CD8-positive, alpha-beta memory T cell (primary cell): ENCODE measurements around the gene FUT7. TPM values are rescaled to one million over a fixed set of nuclear protein-coding genes. Genes with fewer than 3 reads are reported as not detected.

Source experiments
- CTCF ChIA-PET: fragments of 350-600 bp; sonication (Branson Sonifier 250); formaldehyde crosslinking; loops from one replicate; lab custom pipeline; 2021; ENCODE audit warnings: antibody characterized with exemption; lab: Charles Lee
- POLR2A ChIA-PET: fragments of 350-600 bp; sonication (Branson Sonifier 250); formaldehyde crosslinking; loops from one replicate; lab custom pipeline; 2021; ENCODE audit warnings: antibody characterized with exemption; lab: Charles Lee
- DNase-seq, 5 donors: peaks; one replicate each; pipeline versions ENCODE4 v3.0.0 to v3.0.0-alpha.2; 2020 to 2022; ENCODE audit warnings: mixed read lengths in 1 of 5
- H3K27ac ChIP-seq: one replicate; pipeline ENCODE4 v1.7.0; 2013; ENCODE audit warnings: low read depth, mild to moderate bottlenecking, low read length, moderate library complexity
- H3K27me3 ChIP-seq: 2 replicates; pipeline ENCODE4 v1.7.0; 2013; ENCODE audit warnings: low read length, mild to moderate bottlenecking; ENCODE audit not compliant: insufficient read depth, poor library complexity, severe bottlenecking
- H3K36me3 ChIP-seq: 2 replicates; pipeline ENCODE4 v1.7.0; 2013; ENCODE audit warnings: mild to moderate bottlenecking, low read length, moderate library complexity; ENCODE audit not compliant: insufficient read depth
- H3K4me1 ChIP-seq: 2 replicates; pipeline ENCODE4 v1.7.0; 2013; ENCODE audit warnings: mild to moderate bottlenecking, low read length, moderate library complexity; ENCODE audit not compliant: insufficient read depth
- H3K4me3 ChIP-seq: 2 replicates; pipeline ENCODE4 v1.7.0; 2013; ENCODE audit warnings: mild to moderate bottlenecking, low read length
- H3K9me3 ChIP-seq: 2 replicates; pipeline ENCODE4 v1.7.0; 2013; ENCODE audit warnings: mild to moderate bottlenecking, low read length
- H3K27ac Mint-ChIP-seq, 8 donors: one replicate each; pipeline ENCODE4 v1.8.0; 2020 to 2021; ENCODE audit warnings: mixed read lengths in 8 of 8, mild to moderate bottlenecking in 6 of 8, inconsistent platforms in 3 of 8, moderate library complexity in 3 of 8
- H3K27me3 Mint-ChIP-seq, 2 donors: one replicate each; pipeline ENCODE4 v1.8.0; 2020 to 2021; ENCODE audit warnings: mixed read lengths in 2 of 2, mild to moderate bottlenecking in 1 of 2, moderate library complexity in 1 of 2
- H3K36me3 Mint-ChIP-seq, 3 donors: one replicate each; pipeline ENCODE4 v1.8.0; 2020 to 2021; ENCODE audit warnings: mixed read lengths in 3 of 3, inconsistent platforms in 1 of 3, mild to moderate bottlenecking in 1 of 3
- H3K4me1 Mint-ChIP-seq, 3 donors: one replicate each; pipeline ENCODE4 v1.8.0; 2020 to 2021; ENCODE audit warnings: mixed read lengths in 3 of 3, inconsistent platforms in 1 of 3, mild to moderate bottlenecking in 1 of 3
- H3K4me3 Mint-ChIP-seq, 7 donors: one replicate each; pipeline ENCODE4 v1.8.0; 2020 to 2021; ENCODE audit warnings: mixed read lengths in 7 of 7, mild to moderate bottlenecking in 6 of 7, moderate library complexity in 4 of 7, inconsistent platforms in 2 of 7
- H3K9me3 Mint-ChIP-seq, 5 donors: one replicate each; pipeline ENCODE4 v1.8.0; 2020 to 2022; ENCODE audit warnings: mixed read lengths in 5 of 5, mild to moderate bottlenecking in 3 of 5, moderate library complexity in 2 of 5, inconsistent platforms in 1 of 5
- polyA plus RNA-seq: library from polyadenylated mRNA; unstranded; fragments of 300-500 nt; fragmentation: Illumina TruSeq; gene quantifications from one replicate; pipeline ENCODE4 v1.2.3, GENCODE V29; 2021
- total RNA-seq, 2 experiments: library from RNA; stranded (reverse); gene quantifications; one replicate each; pipeline ENCODE4 v1.2.3, GENCODE V29; 2021

The FUT7 gene
- total and polyA plus RNA-seq, 3 experiments from 2014 or later = 0.57 to 28.7 (median 0.82) TPM

DNA sequence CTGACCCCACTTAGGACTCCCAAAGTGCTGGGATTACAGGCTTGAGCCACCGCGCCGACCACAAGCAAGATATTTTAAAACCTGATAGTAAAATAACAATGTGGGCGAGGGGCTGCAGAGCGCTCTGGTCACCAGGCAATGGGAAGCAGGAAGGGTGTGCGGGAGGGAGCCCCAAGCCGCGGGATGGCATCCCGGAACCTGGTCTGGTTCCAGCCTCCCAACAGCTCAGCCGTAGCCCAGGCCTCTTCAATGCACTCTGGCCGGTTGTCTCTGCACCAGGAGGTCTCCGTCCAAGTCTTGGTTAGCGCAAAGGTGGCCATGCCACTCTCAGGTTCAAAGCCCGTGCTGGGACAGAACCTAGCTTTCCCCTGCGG is 44.7 kb upstream of the FUT7 start:
- Mint-ChIP-seq H3K27ac (peak overlapping the region in 3 of 8 donors; percentile 22 to 79 (median 52)), H3K4me1 (peaks cover 0 to 5% (median 2%) of the 10 kb centered on the region in 3 donors), H3K9me3 (no peaks in the 10 kb centered on the region), H3K4me3 (peak overlapping the region; percentile 50 to 77 (median 69)), H3K36me3 (peaks cover 0 to 9% (median 0%) of the 10 kb centered on the region in 3 donors), H3K27me3 (no peaks in the 10 kb centered on the region)
- Histone ChIP-seq H3K4me1 (peaks cover 7% of the 10 kb centered on the region), H3K9me3 (no peaks in the 10 kb centered on the region), H3K27me3 (no peaks in the 10 kb centered on the region), H3K36me3 (peaks cover 3% of the 10 kb centered on the region), H3K4me3 (no peak overlapping the region), H3K27ac (no peak overlapping the region)
- DNase-seq = no peak
- CTCF ChIA-PET = interaction anchor here (0.9 to 2.7 kb wide), 4 partner anchors 9 to 164 kb away, joined by 4 to 13 read pairs (median 10); partner anchors contain the start of genes MAN1B1, NPDC1 and TUBB4B
- POLR2A ChIA-PET = interaction anchor here (1.6 to 2.6 kb wide), 2 partner anchors 10 to 19 kb away, joined by 3 to 14 read pairs; partner anchors contain the start of gene MAN1B1

DNA sequence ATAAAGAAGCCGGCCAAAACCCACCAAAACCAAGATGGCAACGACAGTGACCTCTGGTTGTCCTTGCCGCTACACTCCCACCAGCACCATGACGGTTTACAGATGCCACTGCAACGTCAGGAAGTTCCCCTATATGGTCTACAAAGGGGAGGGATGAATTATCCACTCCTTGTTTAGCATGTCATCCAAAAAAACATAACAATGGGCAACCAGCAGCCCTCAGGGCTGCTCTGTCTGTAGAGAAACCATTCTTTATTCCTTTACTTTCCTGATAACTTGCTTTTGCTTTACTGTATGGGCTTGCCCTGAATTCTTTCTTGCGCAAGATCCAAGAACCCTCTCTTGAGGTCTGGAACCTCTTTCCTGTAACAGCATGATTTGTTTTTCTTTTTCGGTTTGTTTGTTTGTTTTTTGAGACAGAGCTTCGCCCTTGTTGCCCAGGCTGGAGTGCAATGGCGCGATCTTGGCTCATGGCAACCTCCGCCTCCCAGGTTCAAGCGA is 43.4 kb upstream of the FUT7 start:
- Mint-ChIP-seq H3K27ac (peak overlapping the region in 3 of 8 donors; percentile 22 to 67 (median 23)), H3K9me3 (no peaks in the 10 kb centered on the region), H3K27me3 (no peaks in the 10 kb centered on the region), H3K36me3 (peaks cover 0 to 6% (median 0%) of the 10 kb centered on the region in 3 donors), H3K4me3 (peak overlapping the region in 4 of 7 donors; percentile 3 to 77 (median 26)), H3K4me1 (peaks cover 0 to 15% (median 9%) of the 10 kb centered on the region in 3 donors)
- peaks cover 14% of the 10 kb centered on the region for H3K4me1 ChIP-seq
- peaks cover 3% of the 10 kb centered on the region for H3K36me3 ChIP-seq
- DNase-seq = no peak
- POLR2A ChIA-PET = no interaction called here
- H3K27ac ChIP-seq = no peak overlapping the region
- no peaks in the 10 kb centered on the region for H3K9me3 ChIP-seq
- CTCF ChIA-PET = interaction anchor here (2.7 kb wide), 1 partner anchor 11 kb away, joined by 11 read pairs; the partner anchor contains the start of gene MAN1B1
- no peak overlapping the region for H3K4me3 ChIP-seq
- no peaks in the 10 kb centered on the region for H3K27me3 ChIP-seq

DNA sequence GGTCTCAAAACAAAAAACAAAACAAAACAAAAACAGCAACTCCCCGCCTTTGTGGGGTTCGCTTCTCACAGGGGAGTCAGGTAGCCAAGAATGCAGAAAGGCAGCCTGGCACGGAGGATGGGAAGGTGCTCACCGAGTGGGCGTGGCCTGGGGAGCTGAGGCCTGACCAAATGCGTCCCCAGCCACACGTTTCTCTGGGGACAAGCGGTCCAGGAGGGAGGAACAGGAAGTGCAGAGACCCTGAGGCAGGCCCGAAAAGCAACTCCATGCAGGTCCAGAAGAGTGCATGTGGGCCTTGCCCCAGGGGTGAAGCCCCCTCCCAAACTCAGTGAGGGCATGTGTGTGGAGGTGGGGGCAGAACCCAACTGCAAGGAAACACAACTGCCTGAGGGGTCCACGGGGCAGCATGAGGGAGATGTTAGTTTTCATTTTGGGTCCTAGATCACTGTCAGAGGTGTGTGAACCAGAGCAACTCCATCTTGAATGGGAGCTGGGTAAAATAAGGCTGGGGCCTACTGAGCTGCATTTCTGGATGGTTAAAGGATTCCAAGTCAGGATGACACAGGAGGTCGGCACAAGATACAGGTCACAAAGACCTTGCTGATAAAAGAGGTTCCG is 42.9 kb upstream of the FUT7 start:
- Mint-ChIP-seq H3K36me3 (peaks cover 0 to 3% (median 0%) of the 10 kb centered on the region in 3 donors), H3K9me3 (no peaks in the 10 kb centered on the region), H3K4me3 (peak overlapping the region in 4 of 7 donors; percentile 15 to 77 (median 44)), H3K27me3 (no peaks in the 10 kb centered on the region), H3K4me1 (peaks cover 0 to 13% (median 7%) of the 10 kb centered on the region in 3 donors), H3K27ac (peak overlapping the region in 2 of 8 donors; percentile 55 to 67)
- Histone ChIP-seq H3K36me3 (peaks cover under 1% of the 10 kb centered on the region), H3K4me1 (peaks cover 14% of the 10 kb centered on the region), H3K27me3 (no peaks in the 10 kb centered on the region), H3K27ac (no peak overlapping the region), H3K4me3 (no peak overlapping the region), H3K9me3 (no peaks in the 10 kb centered on the region)
- ChIA-PET CTCF (interaction anchor here (2.7 kb wide), 1 partner anchor 11 kb away, joined by 11 read pairs; the partner anchor contains the start of gene MAN1B1), POLR2A (no interaction called here)
- DNase-seq = no peak

DNA sequence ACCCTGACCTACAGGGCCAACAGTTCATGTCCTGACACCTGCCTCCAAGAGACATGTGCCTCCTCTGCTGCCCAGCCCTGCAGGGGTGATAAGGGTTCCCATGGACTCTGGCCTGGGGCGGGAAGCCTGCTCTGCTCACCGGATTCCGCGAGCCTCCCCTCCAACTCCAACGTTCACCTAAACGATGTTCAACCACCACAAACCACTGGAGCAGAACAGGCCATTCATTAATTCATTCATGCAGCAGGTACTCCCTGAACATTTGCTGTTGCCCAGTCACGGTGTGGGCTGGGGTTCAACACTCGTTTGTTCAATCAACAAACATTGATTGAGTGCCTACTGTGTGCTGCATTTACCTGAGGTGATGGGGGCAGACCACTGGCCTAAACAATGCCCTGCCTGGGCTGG is 42.1 kb upstream of the FUT7 start:
- POLR2A ChIA-PET = no interaction called here
- Mint-ChIP-seq H3K9me3 (no peaks in the 10 kb centered on the region), H3K27ac (peak overlapping the region in 2 of 8 donors; percentile 26 to 81), H3K4me3 (peak overlapping the region in 1 of 7 donors; percentile 8), H3K27me3 (no peaks in the 10 kb centered on the region), H3K4me1 (peaks cover 0 to 13% (median 7%) of the 10 kb centered on the region in 3 donors), H3K36me3 (no peaks in the 10 kb centered on the region)
- H3K9me3 ChIP-seq = no peaks in the 10 kb centered on the region
- no peaks in the 10 kb centered on the region for H3K36me3 ChIP-seq
- peaks cover 21% of the 10 kb centered on the region for H3K4me1 ChIP-seq
- no peak overlapping the region for H3K27ac ChIP-seq
- no peaks in the 10 kb centered on the region for H3K27me3 ChIP-seq
- no peak for DNase-seq
- H3K4me3 ChIP-seq = no peak overlapping the region
- CTCF ChIA-PET = interaction anchor here (2.8 kb wide), 1 partner anchor 12 kb away, joined by 9 read pairs; the partner anchor contains the start of gene MAN1B1

GRCh38 chr9:137071282-137071681 is 39.4 kb upstream of the FUT7 start:
- no peaks in the 10 kb centered on the region for H3K9me3 Mint-ChIP-seq
- Histone ChIP-seq H3K36me3 (no peaks in the 10 kb centered on the region), H3K27me3 (no peaks in the 10 kb centered on the region), H3K4me3 (peak overlapping the region; percentile 39), H3K4me1 (peaks cover 14% of the 10 kb centered on the region), H3K9me3 (no peaks in the 10 kb centered on the region), H3K27ac (peak overlapping the region; percentile 65)
- ChIA-PET CTCF (interaction anchor here (1.0 to 2.8 kb wide), 8 partner anchors 13 to 156 kb away, joined by 3 to 15 read pairs (median 6); partner anchors contain the start of genes MAN1B1 and RNF224), POLR2A (interaction anchor here (1.1 to 3.1 kb wide), 3 partner anchors 15 to 170 kb away, joined by 3 to 29 read pairs (median 4); partner anchors contain the start of genes MAN1B1 and TUBB4B)
- peaks cover 6 to 19% (median 12%) of the 10 kb centered on the region in 3 donors for H3K4me1 Mint-ChIP-seq
- no peaks in the 10 kb centered on the region for H3K36me3 Mint-ChIP-seq
- peaks cover 3 to 4% of the 10 kb centered on the region in 2 donors for H3K27me3 Mint-ChIP-seq
- H3K27ac Mint-ChIP-seq = peak overlapping the region in 4 of 8 donors; percentile 28 to 89 (median 75)
- peak overlapping the region; percentile 66 to 88 (median 76) for H3K4me3 Mint-ChIP-seq
- no peak for DNase-seq

DNA sequence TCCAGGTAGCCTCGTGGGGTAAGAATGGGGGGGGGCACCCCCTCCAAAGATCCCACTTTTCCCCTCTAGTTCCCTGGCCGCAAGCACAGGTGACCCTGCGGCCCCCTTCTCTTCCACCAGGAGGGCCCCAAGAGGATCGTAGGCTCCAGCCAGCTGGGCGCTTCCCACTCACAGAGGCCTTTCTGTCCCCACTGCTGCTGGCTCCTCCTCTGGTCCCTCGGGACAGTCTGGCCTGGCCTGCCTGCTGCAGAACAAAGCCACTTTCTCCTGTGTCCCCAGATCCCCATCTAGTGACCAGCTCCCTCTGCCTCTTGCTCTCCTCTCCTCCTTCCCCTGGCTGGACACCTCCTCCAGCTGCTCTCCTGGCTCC is 39.0 kb upstream of the FUT7 start:
- ChIA-PET POLR2A (interaction anchor here (0.6 to 3.1 kb wide), 5 partner anchors 15 to 221 kb away, joined by 3 to 29 read pairs (median 4); partner anchors contain the start of genes MAN1B1 and TUBB4B), CTCF (interaction anchor here (0.7 to 8.6 kb wide), 10 partner anchors 8 to 57 kb away, joined by 3 to 87 read pairs (median 8); partner anchors contain the start of genes MAN1B1 and NPDC1)
- Mint-ChIP-seq H3K9me3 (no peaks in the 10 kb centered on the region), H3K4me1 (peaks cover 6 to 19% (median 12%) of the 10 kb centered on the region in 3 donors), H3K27me3 (peaks cover 3 to 4% of the 10 kb centered on the region in 2 donors), H3K36me3 (no peaks in the 10 kb centered on the region), H3K4me3 (peak overlapping the region; percentile 66 to 88 (median 77)), H3K27ac (peak overlapping the region in 6 of 8 donors; percentile 43 to 89 (median 75))
- no peaks in the 10 kb centered on the region for H3K27me3 ChIP-seq
- H3K9me3 ChIP-seq = no peaks in the 10 kb centered on the region
- H3K4me1 ChIP-seq = peaks cover 14% of the 10 kb centered on the region
- peak overlapping the region; percentile 39 for H3K4me3 ChIP-seq
- H3K27ac ChIP-seq = peak overlapping the region; percentile 65
- no peak for DNase-seq
- H3K36me3 ChIP-seq = no peaks in the 10 kb centered on the region

GRCh38 chr9:137070201-137070905 is 38.5 kb upstream of the FUT7 start, which contains the start of gene SAPCD2:
Gene SAPCD2, minus strand, starts transcription at chr9:137070557. Its CDS starts 97 bp downstream, at chr9:137070460.
- ChIA-PET CTCF (interaction anchor here (0.7 to 8.6 kb wide), 13 partner anchors 9 to 282 kb away, joined by 3 to 87 read pairs (median 6); partner anchors contain the start of genes MAN1B1 and NPDC1), POLR2A (interaction anchor here (0.6 to 3.1 kb wide), 10 partner anchors 16 to 263 kb away, joined by 3 to 29 read pairs (median 4); partner anchors contain the start of genes MAN1B1, RABL6 and TUBB4B)
- H3K9me3 ChIP-seq = no peaks in the 10 kb centered on the region
- peak within 1 kb of the TSS; percentile 66 to 88 (median 77) for H3K4me3 Mint-ChIP-seq
- peaks cover 6 to 19% (median 12%) of the 10 kb centered on the region in 3 donors for H3K4me1 Mint-ChIP-seq
- no peaks in the 10 kb centered on the region for H3K27me3 ChIP-seq
- H3K36me3 ChIP-seq = no peaks in the 10 kb centered on the region
- H3K4me3 ChIP-seq = peak within 1 kb of the TSS; percentile 39
- H3K4me1 ChIP-seq = peaks cover 14% of the 10 kb centered on the region
- H3K36me3 Mint-ChIP-seq = no peaks in the 10 kb centered on the region
- no peaks in the 10 kb centered on the region for H3K9me3 Mint-ChIP-seq
- H3K27me3 Mint-ChIP-seq = peaks cover 3 to 4% of the 10 kb centered on the region in 2 donors
- DNase-seq = peak; percentile 80 to 91 (median 85)
- H3K27ac ChIP-seq = peak within 1 kb of the TSS; percentile 65
- peak within 1 kb of the TSS in 6 of 8 donors; percentile 43 to 89 (median 75) for H3K27ac Mint-ChIP-seq
